ENCODE measurements around the gene ZNF423. TPM values are rescaled to one million over a fixed set of nuclear protein-coding genes. Genes with fewer than 3 reads are reported as not detected.
A peak's percentile ranks its signal among the peaks of the same experiment; 100 is the strongest.

ZNF423 gene
- total and polyA plus RNA-seq, 5 donors: 5.5 to 22.2 (median 14.4) TPM

DNA sequence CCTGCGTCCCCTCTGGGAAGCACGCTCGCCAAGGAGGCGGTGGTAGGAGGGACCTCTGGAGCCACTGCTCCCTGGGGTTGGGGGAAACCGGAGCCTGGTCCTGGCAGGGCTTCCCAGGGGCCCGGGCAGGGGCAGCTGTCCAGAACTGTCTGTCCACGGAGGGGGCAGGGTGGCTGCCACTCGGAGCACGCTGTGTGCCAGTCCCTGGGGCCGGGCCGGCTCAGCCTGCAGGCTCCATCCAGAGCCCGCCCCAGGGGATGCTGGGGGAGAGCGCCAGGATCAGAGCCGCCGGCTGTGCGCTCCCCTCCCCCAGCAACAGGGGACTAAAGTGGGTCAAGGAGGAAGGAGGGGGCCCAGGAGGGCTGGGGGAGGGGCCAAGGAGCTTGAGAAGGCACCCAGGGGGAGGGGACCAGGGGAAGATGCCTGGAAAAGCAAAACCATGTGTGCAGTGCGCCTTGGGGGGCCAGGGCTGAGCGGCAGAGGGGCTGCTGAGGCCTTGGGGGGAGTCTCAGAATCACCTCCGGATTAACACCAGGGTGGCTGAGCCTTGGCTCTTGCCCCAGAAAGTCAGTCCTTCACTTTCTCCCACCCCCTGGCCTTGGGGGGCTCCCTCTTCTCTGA, 21.3 kb downstream of the ZNF423 start:
- H3K27me3 ChIP-seq (ENCODE audit: control insufficient read depth, insufficient read depth): no peaks in the 10 kb centered on the region
- 25% methylated on average over 19 of the region's 19 CpGs for WGBS
- peaks cover 38% of the 10 kb centered on the region for H3K4me1 ChIP-seq (ENCODE audit: control insufficient read depth, insufficient read depth, low read length)
- H3K27ac ChIP-seq (ENCODE audit: low read length): peak overlapping the region; percentile 84
- ATAC-seq: peak; percentile 65 to 75
- H3K9me3 ChIP-seq (ENCODE audit: control insufficient read depth, low read length): no peaks in the 10 kb centered on the region
- H3K4me3 ChIP-seq (ENCODE audit: low read length): no peak overlapping the region
- intact Hi-C loops (cut with DNase I): loop anchor here in 1 of 4 donors (10.0 kb wide), 1 partner anchor 80 kb away; no protein-coding TSS in a partner anchor
- DNase-seq: peak; percentile 83 to 95 (median 94)

DNA sequence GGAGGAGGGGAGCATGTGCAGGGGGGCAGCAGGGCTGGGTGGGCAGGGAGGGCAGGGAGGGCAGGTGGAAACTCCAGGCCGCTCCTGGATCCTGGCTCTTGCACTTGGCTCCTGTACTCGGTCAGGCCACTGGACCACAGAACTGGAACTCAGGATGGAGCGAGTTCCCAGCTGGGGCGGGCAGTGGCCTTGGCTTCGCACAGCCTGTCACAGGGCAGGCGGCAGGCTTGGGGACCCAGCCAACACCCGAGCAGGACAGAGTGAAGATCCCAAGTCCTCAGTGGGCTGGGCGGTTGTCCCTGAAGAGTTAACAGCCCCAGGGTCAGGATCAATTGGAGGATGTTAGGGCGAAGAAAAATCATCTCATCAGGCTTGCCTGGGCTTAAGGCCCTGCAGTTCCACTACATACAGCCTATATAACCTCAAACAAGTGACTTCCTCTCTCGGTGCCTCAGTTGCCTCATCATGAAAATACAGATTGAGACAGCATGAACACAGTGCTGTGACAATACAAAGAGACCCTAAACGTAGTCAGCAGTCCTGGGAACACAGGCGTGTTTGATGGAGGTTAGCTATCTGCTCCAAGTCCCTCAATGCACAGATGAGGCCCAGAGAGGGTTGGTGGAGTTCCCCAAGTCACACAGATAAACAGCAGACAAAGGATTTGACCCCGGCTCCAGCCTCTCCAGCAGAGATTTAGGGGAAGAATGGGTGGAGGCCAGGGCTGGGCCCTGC, 21.9 kb downstream of the ZNF423 start:
- Histone ChIP-seq H3K4me3 (ENCODE audit: low read length) (no peak overlapping the region), H3K4me1 (ENCODE audit: control insufficient read depth, insufficient read depth, low read length) (peaks cover 42% of the 10 kb centered on the region), H3K9me3 (ENCODE audit: control insufficient read depth, low read length) (no peaks in the 10 kb centered on the region), H3K27me3 (ENCODE audit: control insufficient read depth, insufficient read depth) (no peaks in the 10 kb centered on the region), H3K27ac (ENCODE audit: low read length) (peak overlapping the region; percentile 84)
- 43% methylated on average over 13 of the region's 13 CpGs for WGBS
- intact Hi-C loops (cut with DNase I): loop anchor here in 1 of 4 donors (10.0 kb wide), 1 partner anchor 79 kb away; no protein-coding TSS in a partner anchor
- DNase-seq (peak; percentile 34 to 85 (median 82)), ATAC-seq (peak; percentile 8 to 9)

- WGBS: 43% methylated on average over 11 of the region's 11 CpGs
- peak; percentile 64 to 74 for ATAC-seq
- no peaks in the 10 kb centered on the region for H3K27me3 ChIP-seq (ENCODE audit: control insufficient read depth, insufficient read depth)
- peak; percentile 83 to 94 (median 89) for DNase-seq
- H3K4me3 ChIP-seq (ENCODE audit: low read length): no peak overlapping the region
- H3K4me1 ChIP-seq (ENCODE audit: control insufficient read depth, insufficient read depth, low read length): peaks cover 44% of the 10 kb centered on the region
- peak overlapping the region; percentile 95 for H3K27ac ChIP-seq (ENCODE audit: low read length)
- H3K9me3 ChIP-seq (ENCODE audit: control insufficient read depth, low read length): no peaks in the 10 kb centered on the region
- intact Hi-C loops (cut with DNase I): loop anchor here in 1 of 4 donors (10.0 kb wide), 1 partner anchor 78 kb away; no protein-coding TSS in a partner anchor
Measured at GRCh38 chr16:49833085-49833484, 22.8 kb downstream of the ZNF423 start.

- DNase-seq: peak; percentile 55 to 85 (median 82)
- 59% methylated on average over 7 of the region's 7 CpGs for WGBS
- peak overlapping the region; percentile 95 for H3K27ac ChIP-seq (ENCODE audit: low read length)
- H3K27me3 ChIP-seq (ENCODE audit: control insufficient read depth, insufficient read depth): no peaks in the 10 kb centered on the region
- intact Hi-C loops (cut with DNase I): loop anchor here in 1 of 4 donors (10.0 kb wide), 1 partner anchor 77 kb away; no protein-coding TSS in a partner anchor
- no peaks in the 10 kb centered on the region for H3K9me3 ChIP-seq (ENCODE audit: control insufficient read depth, low read length)
- peaks cover 38% of the 10 kb centered on the region for H3K4me1 ChIP-seq (ENCODE audit: control insufficient read depth, insufficient read depth, low read length)
- no peak overlapping the region for H3K4me3 ChIP-seq (ENCODE audit: low read length)
- peak; percentile 42 to 44 for ATAC-seq
Measured at GRCh38 chr16:49832177-49832576, 23.7 kb downstream of the ZNF423 start.

GRCh38 chr16:49830873-49831272, 25.0 kb downstream of the ZNF423 start:
- Histone ChIP-seq H3K27me3 (ENCODE audit: control insufficient read depth, insufficient read depth) (no peaks in the 10 kb centered on the region), H3K4me1 (ENCODE audit: control insufficient read depth, insufficient read depth, low read length) (peaks cover 33% of the 10 kb centered on the region), H3K27ac (ENCODE audit: low read length) (no peak overlapping the region), H3K4me3 (ENCODE audit: low read length) (no peak overlapping the region), H3K9me3 (ENCODE audit: control insufficient read depth, low read length) (no peaks in the 10 kb centered on the region)
- intact Hi-C loops (cut with DNase I): loop anchor here in 1 of 4 donors (10.0 kb wide), 1 partner anchor 76 kb away; no protein-coding TSS in a partner anchor
- no peak for DNase-seq
- no peak for ATAC-seq
- WGBS: 86% methylated on average over 5 of the region's 5 CpGs

DNA sequence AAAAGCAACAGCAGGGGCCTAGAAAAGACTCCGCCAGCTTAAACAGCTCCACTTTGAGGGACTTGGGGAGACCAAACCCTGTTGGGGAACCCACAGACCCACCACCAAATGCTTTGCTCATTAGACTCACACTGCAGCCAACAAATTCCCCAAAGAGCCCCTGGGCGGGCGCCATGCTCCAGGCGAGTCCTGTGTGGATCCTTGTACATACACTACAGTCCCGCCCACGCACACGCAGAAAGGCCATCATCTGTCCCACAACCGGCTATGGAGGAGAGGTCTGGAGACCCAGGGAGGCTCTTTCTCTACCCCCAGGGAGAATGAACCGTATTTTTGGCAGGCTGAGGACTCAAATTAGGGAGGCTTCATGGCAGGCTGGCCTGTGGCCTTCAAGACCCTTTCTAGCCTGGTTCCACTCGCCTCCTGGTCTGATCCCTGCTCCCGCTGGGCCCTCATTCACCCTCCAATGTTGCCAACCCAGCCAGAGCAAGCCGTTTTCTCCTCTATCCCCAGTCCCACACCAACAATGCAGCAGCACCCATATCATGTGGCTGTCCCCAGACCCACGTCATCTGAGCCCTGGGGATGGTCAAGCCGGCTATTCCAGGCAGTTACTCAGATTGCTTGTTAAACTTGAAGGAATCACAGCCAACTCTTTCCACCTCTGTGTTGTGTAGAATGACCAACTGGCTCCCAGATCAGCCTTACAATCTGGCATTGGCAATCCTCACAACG, 27.2 kb downstream of the ZNF423 start:
- intact Hi-C loops (cut with DNase I): no loop called here
- Histone ChIP-seq H3K4me3 (ENCODE audit: low read length) (no peak overlapping the region), H3K9me3 (ENCODE audit: control insufficient read depth, low read length) (no peaks in the 10 kb centered on the region), H3K27me3 (ENCODE audit: control insufficient read depth, insufficient read depth) (no peaks in the 10 kb centered on the region), H3K27ac (ENCODE audit: low read length) (peak overlapping the region; percentile 89), H3K4me1 (ENCODE audit: control insufficient read depth, insufficient read depth, low read length) (peaks cover 26% of the 10 kb centered on the region)
- DNase-seq: peak; percentile 79 to 91 (median 86)
- peak; percentile 14 to 31 for ATAC-seq
- 64% methylated on average over 15 of the region's 15 CpGs for WGBS

- Histone ChIP-seq H3K4me3 (ENCODE audit: low read length) (no peak overlapping the region), H3K27me3 (ENCODE audit: control insufficient read depth, insufficient read depth) (no peaks in the 10 kb centered on the region), H3K27ac (ENCODE audit: low read length) (peak overlapping the region; percentile 3), H3K4me1 (ENCODE audit: control insufficient read depth, insufficient read depth, low read length) (peaks cover 25% of the 10 kb centered on the region), H3K9me3 (ENCODE audit: control insufficient read depth, low read length) (no peaks in the 10 kb centered on the region)
- DNase-seq: peak in 2 of 3 donors; percentile 70 to 84
- 36% methylated on average over 8 of the region's 8 CpGs for WGBS
- ATAC-seq: peak; percentile 70 to 75
- intact Hi-C loops (cut with DNase I): no loop called here
Measured at GRCh38 chr16:49827805-49828438, 28.0 kb downstream of the ZNF423 start.

- H3K27ac ChIP-seq (ENCODE audit: low read length): no peak overlapping the region
- H3K4me3 ChIP-seq (ENCODE audit: low read length): no peak overlapping the region
- no peaks in the 10 kb centered on the region for H3K9me3 ChIP-seq (ENCODE audit: control insufficient read depth, low read length)
- ATAC-seq (no peak), DNase-seq (no peak)
- intact Hi-C loops (cut with DNase I): no loop called here
- H3K27me3 ChIP-seq (ENCODE audit: control insufficient read depth, insufficient read depth): no peaks in the 10 kb centered on the region
- 74% methylated on average over 5 of the region's 5 CpGs for WGBS
- peaks cover 16% of the 10 kb centered on the region for H3K4me1 ChIP-seq (ENCODE audit: control insufficient read depth, insufficient read depth, low read length)
Measured at GRCh38 chr16:49826515-49826914, 29.4 kb downstream of the ZNF423 start.

- Histone ChIP-seq H3K4me1 (ENCODE audit: control insufficient read depth, insufficient read depth, low read length) (peaks cover 15% of the 10 kb centered on the region), H3K27me3 (ENCODE audit: control insufficient read depth, insufficient read depth) (no peaks in the 10 kb centered on the region), H3K27ac (ENCODE audit: low read length) (no peak overlapping the region), H3K4me3 (ENCODE audit: low read length) (no peak overlapping the region), H3K9me3 (ENCODE audit: control insufficient read depth, low read length) (no peaks in the 10 kb centered on the region)
- WGBS: 62% methylated on average over 1 of the region's 1 CpG
- DNase-seq (no peak), ATAC-seq (no peak)
- intact Hi-C loops (cut with DNase I): no loop called here
Measured at GRCh38 chr16:49825041-49825440, 30.9 kb downstream of the ZNF423 start.

- peak in 1 of 2 donors; percentile 24 for ATAC-seq
- peak overlapping the region; percentile 6 for H3K27ac ChIP-seq (ENCODE audit: low read length)
Measured at GRCh38 chr16:49824593-49824992, 31.3 kb downstream of the ZNF423 start.

More at GRCh38 chr16:49824593-49824992, 31.3 kb downstream of the ZNF423 start:
- Histone ChIP-seq H3K4me3 (ENCODE audit: low read length) (no peak overlapping the region), H3K27me3 (ENCODE audit: control insufficient read depth, insufficient read depth) (no peaks in the 10 kb centered on the region), H3K4me1 (ENCODE audit: control insufficient read depth, insufficient read depth, low read length) (peaks cover 14% of the 10 kb centered on the region), H3K9me3 (ENCODE audit: control insufficient read depth, low read length) (no peaks in the 10 kb centered on the region)
- DNase-seq: no peak
- intact Hi-C loops (cut with DNase I): no loop called here
- WGBS: 66% methylated on average over 9 of the region's 9 CpGs

Data from right cardiac atrium (tissue), 5 donors.